Sigmoid colon (tissue), 4 donors: ENCODE measurements around the gene DDX51.

Experiments used
- EP300 ChIP-seq, 4 donors: sonication (generic); formaldehyde crosslinking; IDR thresholded peaks; one replicate each; pipeline ENCODE4 v1.6.1; 2017; ENCODE audit warnings: antibody characterized with exemption in 4 of 4
- POLR2A ChIP-seq, 2 donors: fragments of 450-650 bp; IDR thresholded peaks; one replicate each; pipeline ENCODE4 v1.6.1; 2016; ENCODE audit warnings: antibody characterized with exemption in 2 of 2, mild to moderate bottlenecking in 2 of 2, moderate library complexity in 2 of 2
- POLR2AphosphoS5 ChIP-seq, 4 donors: sonication (generic); formaldehyde crosslinking; IDR thresholded peaks; one replicate each; pipeline ENCODE4 v1.6.1; 2017; ENCODE audit warnings: antibody characterized with exemption in 4 of 4
- TF ChIP-seq, protein P1 (sequence below), 4 experiments: fragments of 450-650 bp in 3 of 4; fragments of 200-600 bp in 1 of 4; IDR thresholded peaks; one replicate each; pipeline ENCODE4 v1.5.1; 2016 to 2019; ENCODE audit warnings: antibody characterized with exemption in 4 of 4, mild to moderate bottlenecking in 3 of 4, moderate library complexity in 2 of 4

GRCh38 chr12:132170637-132171292, 26.6 kb upstream of the DDX51 start:
- TF ChIP-seq POLR2A (IDR thresholded peaks at IDR 0.05) (no peak), POLR2AphosphoS5 (IDR thresholded peaks at IDR 0.05) (no peak), EP300 (IDR thresholded peaks at IDR 0.05) (no peak)
- TF ChIP-seq, protein P1, sequence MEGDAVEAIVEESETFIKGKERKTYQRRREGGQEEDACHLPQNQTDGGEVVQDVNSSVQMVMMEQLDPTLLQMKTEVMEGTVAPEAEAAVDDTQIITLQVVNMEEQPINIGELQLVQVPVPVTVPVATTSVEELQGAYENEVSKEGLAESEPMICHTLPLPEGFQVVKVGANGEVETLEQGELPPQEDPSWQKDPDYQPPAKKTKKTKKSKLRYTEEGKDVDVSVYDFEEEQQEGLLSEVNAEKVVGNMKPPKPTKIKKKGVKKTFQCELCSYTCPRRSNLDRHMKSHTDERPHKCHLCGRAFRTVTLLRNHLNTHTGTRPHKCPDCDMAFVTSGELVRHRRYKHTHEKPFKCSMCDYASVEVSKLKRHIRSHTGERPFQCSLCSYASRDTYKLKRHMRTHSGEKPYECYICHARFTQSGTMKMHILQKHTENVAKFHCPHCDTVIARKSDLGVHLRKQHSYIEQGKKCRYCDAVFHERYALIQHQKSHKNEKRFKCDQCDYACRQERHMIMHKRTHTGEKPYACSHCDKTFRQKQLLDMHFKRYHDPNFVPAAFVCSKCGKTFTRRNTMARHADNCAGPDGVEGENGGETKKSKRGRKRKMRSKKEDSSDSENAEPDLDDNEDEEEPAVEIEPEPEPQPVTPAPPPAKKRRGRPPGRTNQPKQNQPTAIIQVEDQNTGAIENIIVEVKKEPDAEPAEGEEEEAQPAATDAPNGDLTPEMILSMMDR (IDR thresholded peaks at IDR 0.05): no peak
